Dermis microvascular lymphatic vessel endothelial cell (primary cell): ENCODE data around the gene HMGN3. TPM values are rescaled to one million over a fixed set of nuclear protein-coding genes. Genes with fewer than 3 reads are reported as not detected.
A peak's percentile ranks its signal among the peaks of the same experiment; 100 is the strongest.

ENCODE experiments used
- DNase-seq, 2 donors: peaks; one replicate each; pipeline versions ENCODE4 v3.0.0 to v3.0.0-alpha.2; 2010; ENCODE audit warnings: low read depth in 2 of 2
- total RNA-seq: library from RNA; depleted of rRNA; stranded (reverse); fragments of >200 nt; gene quantifications from 2 replicates; pipeline ENCODE4 v1.2.1, GENCODE V29; 2014

Gene HMGN3
- total RNA-seq, 1 donor from 2014 or later, result 48.8 TPM

DNA sequence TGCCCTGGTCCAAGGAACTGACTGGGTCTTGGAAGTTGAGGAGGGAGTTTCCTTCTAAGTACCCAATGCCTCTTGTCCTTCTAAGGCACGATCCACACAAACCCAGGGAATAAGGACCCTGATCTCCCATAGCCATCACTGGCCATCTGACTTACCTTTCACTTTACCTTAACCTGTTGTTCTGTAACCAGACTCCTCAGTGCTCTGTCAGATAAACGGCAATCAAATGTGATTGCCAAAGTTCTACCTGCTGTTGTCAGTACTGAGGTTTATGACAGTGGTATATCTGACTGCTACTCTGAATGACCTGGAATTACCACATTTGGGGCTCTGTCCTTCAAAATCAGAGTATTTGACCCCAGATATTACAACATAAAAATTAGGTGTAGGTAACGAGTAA lies 49.8 kb downstream of the HMGN3 start:
- no peak for DNase-seq

- DNase-seq, result no peak
Measured at GRCh38 chr6:79184086-79184485, 50.4 kb downstream of the HMGN3 start.

DNA sequence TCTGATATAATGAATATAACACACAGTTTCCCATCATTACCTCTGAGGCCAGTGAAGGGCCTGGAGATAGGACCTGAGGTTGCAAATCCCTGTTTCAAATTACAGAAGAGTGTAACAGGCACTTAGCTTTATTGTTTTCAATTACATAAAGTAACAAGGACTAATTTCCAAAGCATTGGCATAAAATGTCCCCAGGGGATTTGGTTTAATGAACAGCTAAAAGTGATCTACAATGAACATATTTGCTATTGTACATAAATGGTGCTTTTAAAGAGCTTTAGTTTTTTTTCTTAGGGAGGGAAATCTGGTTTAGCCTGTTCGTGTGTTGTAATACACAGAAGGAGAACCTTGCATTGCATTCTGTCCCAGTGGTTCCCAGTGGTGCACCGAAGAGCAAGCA lies 54.4 kb downstream of the HMGN3 start:
- no peak for DNase-seq

- DNase-seq, result no peak
Measured at GRCh38 chr6:79173378-79173777, 61.1 kb downstream of the HMGN3 start.

GRCh38 chr6:79170959-79171358 lies 63.5 kb downstream of the HMGN3 start:
- peak; percentile 35 to 77 for DNase-seq

- no peak for DNase-seq
Measured at GRCh38 chr6:79170431-79170830, 64.1 kb downstream of the HMGN3 start.

DNA sequence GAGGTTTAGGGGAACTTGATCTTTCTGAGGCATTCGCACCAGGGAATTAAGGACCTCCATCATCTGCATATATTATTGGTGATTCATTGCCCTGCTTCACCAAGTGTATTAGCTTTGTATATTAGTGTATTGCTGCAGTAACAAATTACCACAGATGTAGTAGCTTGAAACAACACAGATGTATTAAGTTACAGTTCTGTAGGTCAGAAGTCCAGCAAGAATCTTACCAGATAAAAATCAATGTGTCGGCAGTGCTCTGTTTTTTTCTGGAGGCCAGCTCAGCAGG lies 65.8 kb downstream of the HMGN3 start:
- DNase-seq, result peak in 1 of 2 donors; percentile 13

GRCh38 chr6:79167931-79168694 lies 66.4 kb downstream of the HMGN3 start:
- peak; percentile 6 to 50 for DNase-seq

GRCh38 chr6:79159846-79160245 lies 74.6 kb downstream of the HMGN3 start:
- no peak for DNase-seq

GRCh38 chr6:79158856-79159516 lies 75.5 kb downstream of the HMGN3 start:
- no peak for DNase-seq

DNA sequence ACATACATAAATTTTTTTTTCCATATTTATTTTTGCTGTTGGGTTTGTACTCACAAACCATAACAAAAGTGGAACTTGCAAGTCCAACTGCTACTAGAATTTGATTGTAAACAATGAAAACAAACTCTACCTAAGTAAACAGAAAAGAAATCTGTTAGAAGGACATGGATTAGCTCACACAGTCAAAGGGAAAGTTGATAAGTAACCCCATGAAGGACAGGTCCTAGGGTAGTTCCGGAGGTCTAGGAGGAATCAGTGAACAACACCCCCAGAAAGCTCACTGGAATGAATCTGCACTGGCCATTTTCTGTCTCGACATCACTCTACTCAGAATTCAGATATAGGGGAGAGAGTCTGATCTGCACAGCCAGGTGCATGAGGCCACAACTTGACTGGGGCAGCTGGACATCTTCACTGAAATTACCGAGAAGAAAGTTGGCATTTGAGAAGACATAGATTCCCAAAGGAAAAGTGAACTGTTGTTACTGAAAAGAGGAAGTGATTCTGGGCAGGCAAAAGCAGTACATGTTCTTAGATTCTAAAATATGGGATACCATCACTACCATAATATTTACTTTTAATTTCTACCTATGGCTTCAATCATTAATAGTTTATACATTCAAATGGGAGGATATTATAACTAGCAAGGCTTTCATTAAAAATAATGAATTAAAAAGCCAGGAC lies 76.4 kb downstream of the HMGN3 start:
- DNase-seq, result no peak

DNA sequence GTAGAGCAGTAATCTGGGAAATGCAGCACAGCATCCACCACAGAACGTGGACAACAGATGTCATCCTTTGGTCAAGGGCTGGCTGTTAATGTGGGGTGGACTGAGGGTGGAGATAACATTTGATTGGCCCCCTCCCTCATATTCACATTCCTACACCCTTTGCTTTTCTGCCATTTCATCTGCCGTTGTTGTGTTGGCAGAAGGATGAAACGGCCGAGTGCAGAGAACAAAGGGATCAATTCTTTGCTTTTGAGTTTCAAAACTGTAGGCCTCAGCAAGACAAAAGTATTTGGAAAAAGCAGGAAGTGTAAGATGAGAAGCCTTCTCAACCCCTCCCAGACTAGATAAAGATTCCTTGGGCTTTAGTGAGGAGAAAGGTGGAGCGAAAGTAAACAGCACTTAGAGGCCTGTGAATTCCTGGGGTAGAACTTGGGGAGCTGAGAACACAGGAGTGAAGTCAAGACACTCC lies 82.2 kb downstream of the HMGN3 start:
- DNase-seq, result no peak

Other genes starting within 250 kb of the HMGN3 start
- gene PHIP, start 156.4 kb downstream of the HMGN3 start, total RNA-seq, result 15.5 and 19.6 TPM in 2 replicates